Fibroblast of villous mesenchyme (primary cell): Measurements from ENCODE around the gene SFN. TPM values are rescaled to one million over a fixed set of nuclear protein-coding genes. Genes with fewer than 3 reads are reported as not detected.

ENCODE experiments used
- DNase-seq: peaks from one replicate; pipeline ENCODE4 v3.0.0-alpha.2; 2010; ENCODE audit warnings: low read depth
- H3K4me3 ChIP-seq: 2 replicates; pipeline ENCODE4 v1.5.1; 2011; ENCODE audit warnings: low read depth, mild to moderate bottlenecking, low read length
- total RNA-seq: library from RNA; depleted of rRNA; stranded (reverse); fragments of >200 nt; gene quantifications from 2 replicates; pipeline ENCODE4 v1.2.3, GENCODE V29; 2012
- TF ChIP-seq, protein P1 (sequence below): IDR thresholded peaks from 2 replicates; pipeline ENCODE4 v1.5.1; 2012; ENCODE audit warnings: low read depth, mild to moderate bottlenecking, low read length; ENCODE audit not compliant: insufficient read depth

Gene SFN
- total RNA-seq, 1 donor, result 0.43 TPM

- no peak overlapping the region for H3K4me3 ChIP-seq
- TF ChIP-seq, protein P1, sequence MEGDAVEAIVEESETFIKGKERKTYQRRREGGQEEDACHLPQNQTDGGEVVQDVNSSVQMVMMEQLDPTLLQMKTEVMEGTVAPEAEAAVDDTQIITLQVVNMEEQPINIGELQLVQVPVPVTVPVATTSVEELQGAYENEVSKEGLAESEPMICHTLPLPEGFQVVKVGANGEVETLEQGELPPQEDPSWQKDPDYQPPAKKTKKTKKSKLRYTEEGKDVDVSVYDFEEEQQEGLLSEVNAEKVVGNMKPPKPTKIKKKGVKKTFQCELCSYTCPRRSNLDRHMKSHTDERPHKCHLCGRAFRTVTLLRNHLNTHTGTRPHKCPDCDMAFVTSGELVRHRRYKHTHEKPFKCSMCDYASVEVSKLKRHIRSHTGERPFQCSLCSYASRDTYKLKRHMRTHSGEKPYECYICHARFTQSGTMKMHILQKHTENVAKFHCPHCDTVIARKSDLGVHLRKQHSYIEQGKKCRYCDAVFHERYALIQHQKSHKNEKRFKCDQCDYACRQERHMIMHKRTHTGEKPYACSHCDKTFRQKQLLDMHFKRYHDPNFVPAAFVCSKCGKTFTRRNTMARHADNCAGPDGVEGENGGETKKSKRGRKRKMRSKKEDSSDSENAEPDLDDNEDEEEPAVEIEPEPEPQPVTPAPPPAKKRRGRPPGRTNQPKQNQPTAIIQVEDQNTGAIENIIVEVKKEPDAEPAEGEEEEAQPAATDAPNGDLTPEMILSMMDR, result peak; percentile 58
- DNase-seq, result peak; percentile 48
These were observed 24.2 kb downstream of the SFN start for GRCh38 chr1:26887125-26887524.

DNA sequence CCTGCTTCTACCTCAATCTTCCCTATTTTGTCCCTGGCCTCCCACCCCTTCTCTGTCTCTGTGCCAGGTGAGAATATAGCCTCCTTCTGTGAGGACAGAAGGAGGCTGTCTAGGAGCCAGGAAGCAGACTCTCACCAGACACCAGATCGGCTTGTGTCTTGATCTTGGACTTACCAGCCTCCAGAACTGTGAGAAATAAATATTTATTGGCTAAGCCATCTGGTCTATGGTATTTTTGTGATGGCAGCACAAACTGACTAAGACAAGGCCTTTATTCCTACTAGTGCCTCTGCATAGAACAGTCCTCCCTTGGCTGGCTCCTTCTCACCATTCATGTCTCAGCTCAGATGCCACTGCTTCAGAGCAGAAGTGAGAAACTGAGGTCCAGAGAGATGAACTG lies 25.3 kb downstream of the SFN start:
- no peak overlapping the region for H3K4me3 ChIP-seq
- TF ChIP-seq, protein P1, result no peak
- no peak for DNase-seq

GRCh38 chr1:26889551-26890466 lies 26.9 kb downstream of the SFN start, which contains the start of gene GPN2:
GPN2 (minus strand) TSS chr1:26890283; CDS start chr1:26890096, 187 bp downstream.
- DNase-seq, result peak; percentile 80
- peak within 1 kb of the TSS; percentile 93 for H3K4me3 ChIP-seq
- TF ChIP-seq, protein P1, result no peak

GRCh38 chr1:26890467-26890796 lies 27.5 kb downstream of the SFN start:
- TF ChIP-seq, protein P1, result no peak
- no peak for DNase-seq
- peak overlapping the region; percentile 93 for H3K4me3 ChIP-seq

GRCh38 chr1:26894263-26894662 lies 31.3 kb downstream of the SFN start:
- no peak overlapping the region for H3K4me3 ChIP-seq
- no peak for DNase-seq
- TF ChIP-seq, protein P1, result no peak

DNA sequence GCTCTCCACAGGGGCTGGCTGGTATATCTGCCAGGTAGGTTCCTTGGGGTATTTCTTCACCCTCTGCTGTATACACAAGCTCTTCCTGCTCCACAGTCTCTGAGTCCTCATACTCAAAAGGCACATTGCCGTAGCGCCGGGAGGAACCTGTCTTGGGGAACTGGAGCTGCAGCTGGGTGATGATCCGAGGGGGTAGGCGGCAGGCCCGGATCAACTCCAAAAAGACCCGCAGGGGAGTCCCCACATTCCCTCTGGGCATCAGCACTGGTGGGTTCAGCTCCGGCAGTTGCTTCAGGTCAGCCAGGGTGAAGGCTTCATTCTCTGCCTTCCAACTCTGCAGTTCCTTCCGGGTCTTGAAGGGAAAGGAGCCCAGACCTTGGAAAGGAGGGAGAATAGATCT lies 34.4 kb downstream of the SFN start:
- TF ChIP-seq, protein P1, result no peak
- no peak overlapping the region for H3K4me3 ChIP-seq
- no peak for DNase-seq
